GM12878 (cell line): ENCODE data around the gene XDH. TPM values are rescaled to one million over a fixed set of nuclear protein-coding genes. Genes with fewer than 3 reads are reported as not detected.

Experiments used
- ATAC-seq: fragments of 200-7000 bp; cut with Tn5 transposase; 3 replicates; pipeline ENCODE4 v1.9.1; 2020; ENCODE audit warnings: mild to moderate bottlenecking, moderate library complexity
- BruUV-seq: library from RNA; stranded (reverse); fragments of 400-500 nt; replicated peaks from 2 replicates; lab custom pipeline; 2021; lab: Mats Ljungman, UMichigan
- CTCF ChIA-PET: fragments of 300-600 bp; sonication (Branson Sonifier 250); formaldehyde crosslinking; extraction: SDS; loops from one replicate; lab custom pipeline; 2021; ENCODE audit warnings: inconsistent platforms; lab: Yijun Ruan, JAX
- POLR2A ChIA-PET: fragments of 350-600 bp; formaldehyde crosslinking; extraction: SDS; loops from one replicate; lab custom pipeline; 2021; ENCODE audit warnings: inconsistent platforms; lab: Charles Lee
- RAD21 ChIA-PET: fragments of 300-600 bp; sonication (Branson Sonifier 250); formaldehyde crosslinking; loops from one replicate; lab custom pipeline; 2023; ENCODE audit warnings: antibody characterized with exemption; ENCODE audit not compliant: unreplicated experiment; lab: Charles Lee
- SMC1A ChIA-PET: fragments of 300-600 bp; sonication (Branson Sonifier 250); formaldehyde crosslinking; loops from one replicate; lab custom pipeline; 2023; ENCODE audit not compliant: unreplicated experiment, uncharacterized antibody; lab: Charles Lee
- DNase-seq: peaks from one replicate; pipeline ENCODE4 v3.0.0-alpha.2; 2011; ENCODE audit warnings: low read depth, low spot score
- FAIRE-seq: peaks from 3 replicates; lab custom pipeline; 2011; peaks lifted over from hg19 to GRCh38; lab: Jason Lieb, UNC
- H2AFZ ChIP-seq: 2 replicates; pipeline ENCODE4 v1.6.0; 2011; ENCODE audit warnings: low read depth, low read length, control low read depth; ENCODE audit not compliant: control insufficient read depth
- H3K27ac ChIP-seq: 2 replicates; pipeline ENCODE4 v1.5.1; 2011; ENCODE audit warnings: control low read depth; ENCODE audit not compliant: control insufficient read depth, insufficient read depth
- H3K27me3 ChIP-seq, 2 experiments: replicated peaks in 1 of 2; 2 replicates each; pipeline versions ENCODE4 v1.6.0 to v1.6.1; 2011; ENCODE audit warnings: low read length in 1 of 2; ENCODE audit not compliant: control insufficient read depth in 2 of 2, insufficient read depth in 2 of 2
- H3K36me3 ChIP-seq, 2 experiments: 2 replicates each; pipeline ENCODE4 v1.5.1; 2011; ENCODE audit warnings: low read length in 1 of 2; ENCODE audit not compliant: control insufficient read depth in 2 of 2, insufficient read depth in 2 of 2
- H3K4me1 ChIP-seq: 2 replicates; pipeline ENCODE4 v1.6.1; 2011; ENCODE audit warnings: mild to moderate bottlenecking, low read length, moderate library complexity, mixed read lengths; ENCODE audit not compliant: control insufficient read depth, insufficient read depth
- H3K4me2 ChIP-seq: 2 replicates; pipeline ENCODE4 v1.6.0; 2011; ENCODE audit warnings: control low read depth; ENCODE audit not compliant: control insufficient read depth, insufficient read depth
- H3K4me3 ChIP-seq: fragments of 200-600 bp; sonication (generic); 2 replicates; pipeline ENCODE4 v1.5.1; 2016
- H3K79me2 ChIP-seq: 2 replicates; pipeline ENCODE4 v1.6.0; 2011; ENCODE audit warnings: low read length; ENCODE audit not compliant: control insufficient read depth, insufficient read depth
- H3K9ac ChIP-seq: 2 replicates; pipeline ENCODE4 v1.8.0; 2011; ENCODE audit warnings: low read length, control low read depth, mixed read lengths; ENCODE audit not compliant: control insufficient read depth, insufficient read depth
- H3K9me3 ChIP-seq: replicated peaks from 3 replicates; pipeline ENCODE4 v1.5.1; 2011; ENCODE audit warnings: mild to moderate bottlenecking, low read length; ENCODE audit not compliant: control insufficient read depth, insufficient read depth
- H4K20me1 ChIP-seq: 2 replicates; pipeline ENCODE4 v1.6.0; 2011; ENCODE audit not compliant: control insufficient read depth, insufficient read depth
- CEBPZ ChIP-seq: fragments of 150-350 bp; IDR thresholded peaks from 2 replicates; pipeline ENCODE4 v1.6.1; 2016; ENCODE audit warnings: low read depth, low read length
- NR2C1 ChIP-seq: fragments of 450-650 bp; IDR thresholded peaks from 2 replicates; pipeline ENCODE4 v1.6.1; 2017; ENCODE audit warnings: antibody characterized with exemption, mild to moderate bottlenecking, moderate library complexity
- PAX5 ChIP-seq: IDR thresholded peaks from 2 replicates; pipeline ENCODE4 v1.6.1; 2011; ENCODE audit warnings: low read depth, low read length, borderline replicate concordance
- TBL1XR1 ChIP-seq: IDR thresholded peaks from 2 replicates; pipeline ENCODE4 v1.6.1; 2012; ENCODE audit warnings: low read depth, low read length, improper control_type of control experiment
- WGBS: methylation state at CpG from one replicate; pipeline ENCODE4 v1.1.6; 2016; ENCODE audit warnings: low lambda C conversion rate; ENCODE audit not compliant: insufficient replicate concordance, insufficient coverage; ENCODE audit errors: missing lambda C conversion rate; 5-methylcytosine and 5-hydroxymethylcytosine counted together
- in situ Hi-C: fragments of 300-500 bp; cut with MboI; formaldehyde crosslinking; loops from 9 replicates; pipeline ENCODE4 v1.14.3; 2018; ENCODE audit warnings: mixed read lengths
- intact Hi-C: fragments of 100-400 bp; cut with micrococcal nuclease; formaldehyde crosslinking; loops from one replicate; pipeline ENCODE4 v1.14.2; 2022; ENCODE audit not compliant: unreplicated experiment
- polyA plus RNA-seq, 11 experiments: library from polyadenylated mRNA; depleted of rRNA in 4 of 11; unstranded in 6 of 11; stranded (reverse) in 5 of 11; fragments of >200 nt; fragmentation: Nextera tagmentation in 4 of 11; fragmentation: Illumina TruSeq in 1 of 11; extraction: Ambion mirVana in 4 of 11; extraction: Trizol in 1 of 11; gene quantifications; 1 replicate in 1 of 11; 2 replicates in 10 of 11; pipeline versions ENCODE4 v1.2.1 to v1.2.3, GENCODE V29; 2011 to 2016; ENCODE audit warnings: inconsistent platforms in 2 of 11, missing spikeins in 2 of 11, low read depth in 1 of 11
- total RNA-seq, 4 experiments: library from RNA; depleted of rRNA in 3 of 4; stranded (reverse); fragments of >200 nt in 3 of 4; fragmentation: Illumina TruSeq in 1 of 4; extraction: Trizol in 1 of 4; gene quantifications; 2 replicates each; pipeline versions ENCODE4 v1.2.1 to v1.2.3, GENCODE V29; 2013 to 2021

The XDH gene
- total and polyA plus RNA-seq, 10 of the 15 experiments (the other 5 are each of a cell fraction or from before 2014, with no cell fraction given): 0.01 TPM; not detected in 9

- TF ChIP-seq CEBPZ (no peak), PAX5 (no peak)
These were observed 4.8 kb upstream of the XDH start (continued) for GRCh38 chr2:31419386-31419785.

- TF ChIP-seq NR2C1 (no peak), TBL1XR1 (no peak)
- SMC1A ChIA-PET: no interaction called here
- POLR2A ChIA-PET: no interaction called here
These were observed 879 bp upstream of the XDH start for GRCh38 chr2:31415421-31415820.

More at GRCh38 chr2:31415421-31415820, 879 bp upstream of the XDH start:
- 20% methylated on average over 2 of the region's 2 CpGs for WGBS
- intact Hi-C loops: no loop called here
- H3K9ac ChIP-seq: no peak overlapping the region
- H2AFZ ChIP-seq: no peak overlapping the region
- ATAC-seq (no peak), FAIRE-seq (no peak), DNase-seq (no peak)
- no peak overlapping the region for H3K27ac ChIP-seq
- ChIA-PET RAD21 (no interaction called here), CTCF (interaction anchor here (1.3 kb wide), 1 partner anchor 108 kb away, joined by 3 read pairs; no protein-coding TSS in a partner anchor)
- H3K4me2 ChIP-seq: no peak overlapping the region
- H3K9me3 ChIP-seq: no peaks in the 10 kb centered on the region; the same call in 1 of the 3 replicates
- H3K36me3 ChIP-seq: no peaks in the 10 kb centered on the region
- H3K27me3 ChIP-seq: no peaks in the 10 kb centered on the region
- H4K20me1 ChIP-seq: no peaks in the 10 kb centered on the region
- H3K4me1 ChIP-seq: no peaks in the 10 kb centered on the region
- in situ Hi-C loops: no loop called here
- H3K79me2 ChIP-seq: no peaks in the 10 kb centered on the region
- no TSS peak for BruUV-seq
- H3K4me3 ChIP-seq: no peak overlapping the region
